Loucy (cell line): ENCODE data around the gene RUNX2.
A peak's percentile ranks its signal among the peaks of the same experiment; 100 is the strongest.

Source experiments
- H2AFZ ChIP-seq: fragments of 200-600 bp; sonication (generic); 2 replicates; pipeline ENCODE4 v1.6.0; 2016; ENCODE audit warnings: antibody characterized with exemption, mild to moderate bottlenecking, low read length, moderate library complexity
- H3F3A ChIP-seq: fragments of 200-600 bp; 2 replicates; pipeline ENCODE4 v1.6.0; 2016; ENCODE audit warnings: antibody characterized with exemption, low read depth, mild to moderate bottlenecking
- H3K27me3 ChIP-seq: fragments of 200-600 bp; sonication (generic); 2 replicates; pipeline ENCODE4 v1.6.1; 2014; ENCODE audit warnings: low read length, mild to moderate bottlenecking; ENCODE audit not compliant: insufficient read depth, poor library complexity, severe bottlenecking
- H3K36me3 ChIP-seq: fragments of 200-600 bp; sonication (generic); 2 replicates; pipeline ENCODE4 v1.6.1; 2016; ENCODE audit warnings: low read length; ENCODE audit not compliant: insufficient read depth
- H3K4me1 ChIP-seq: fragments of 200-600 bp; sonication (generic); 2 replicates; pipeline ENCODE4 v1.5.1; 2014; ENCODE audit warnings: low read length, mild to moderate bottlenecking; ENCODE audit not compliant: insufficient read depth, poor library complexity, severe bottlenecking
- H3K4me2 ChIP-seq: fragments of 200-600 bp; sonication (generic); 2 replicates; pipeline ENCODE4 v1.6.0; 2014; ENCODE audit warnings: antibody characterized with exemption, low read length, low read depth, mild to moderate bottlenecking; ENCODE audit not compliant: poor library complexity, severe bottlenecking
- H3K4me3 ChIP-seq: fragments of 200-600 bp; sonication (generic); 2 replicates; pipeline ENCODE4 v1.5.1; 2014; ENCODE audit warnings: low read length, mild to moderate bottlenecking, mixed read lengths; ENCODE audit not compliant: poor library complexity, severe bottlenecking
- H3K79me2 ChIP-seq: fragments of 200-600 bp; sonication (generic); 2 replicates; pipeline ENCODE4 v1.6.1; 2014; ENCODE audit warnings: low read length; ENCODE audit not compliant: insufficient read depth
- H3K9ac ChIP-seq: fragments of 200-600 bp; sonication (generic); 2 replicates; pipeline ENCODE4 v1.6.0; 2014; ENCODE audit warnings: mild to moderate bottlenecking, low read depth, low read length, moderate library complexity; ENCODE audit not compliant: poor library complexity, severe bottlenecking
- H3K9me2 ChIP-seq: fragments of 200-600 bp; sonication (generic); replicated peaks from 2 replicates; pipeline ENCODE4 v1.6.1; 2016; ENCODE audit warnings: low read depth, low read length, mixed read lengths
- H3K9me3 ChIP-seq: fragments of 200-600 bp; sonication (generic); 2 replicates; pipeline ENCODE4 v1.6.1; 2014; ENCODE audit warnings: mild to moderate bottlenecking, antibody characterized with exemption, low read length, low read depth; ENCODE audit not compliant: insufficient read depth
- H4K20me1 ChIP-seq: fragments of 200-600 bp; sonication (generic); 2 replicates; pipeline ENCODE4 v1.6.0; 2014; ENCODE audit warnings: antibody characterized with exemption, low read length, mild to moderate bottlenecking; ENCODE audit not compliant: insufficient read depth, poor library complexity, severe bottlenecking
- EZH2phosphoT487 ChIP-seq: fragments of 200-600 bp; IDR thresholded peaks from 2 replicates; pipeline ENCODE4 v1.6.1; 2018; ENCODE audit warnings: antibody characterized with exemption, mild to moderate bottlenecking, moderate library complexity, borderline replicate concordance
- TF ChIP-seq, protein P1 (sequence below): fragments of 200-600 bp; sonication (generic); conservative IDR thresholded peaks from 2 replicates; pipeline ENCODE4 v1.5.1; 2014; ENCODE audit warnings: mild to moderate bottlenecking, antibody characterized with exemption, low read length

Gene RUNX2

GRCh38 chr6:45400021-45400420 lies 71.9 kb downstream of the RUNX2 start:
- H2AFZ ChIP-seq, result no peak overlapping the region
- no peaks in the 10 kb centered on the region for H3K9me2 ChIP-seq
- H3K4me3 ChIP-seq, result no peak overlapping the region
- TF ChIP-seq EZH2phosphoT487, result no peak
- TF ChIP-seq, protein P1, sequence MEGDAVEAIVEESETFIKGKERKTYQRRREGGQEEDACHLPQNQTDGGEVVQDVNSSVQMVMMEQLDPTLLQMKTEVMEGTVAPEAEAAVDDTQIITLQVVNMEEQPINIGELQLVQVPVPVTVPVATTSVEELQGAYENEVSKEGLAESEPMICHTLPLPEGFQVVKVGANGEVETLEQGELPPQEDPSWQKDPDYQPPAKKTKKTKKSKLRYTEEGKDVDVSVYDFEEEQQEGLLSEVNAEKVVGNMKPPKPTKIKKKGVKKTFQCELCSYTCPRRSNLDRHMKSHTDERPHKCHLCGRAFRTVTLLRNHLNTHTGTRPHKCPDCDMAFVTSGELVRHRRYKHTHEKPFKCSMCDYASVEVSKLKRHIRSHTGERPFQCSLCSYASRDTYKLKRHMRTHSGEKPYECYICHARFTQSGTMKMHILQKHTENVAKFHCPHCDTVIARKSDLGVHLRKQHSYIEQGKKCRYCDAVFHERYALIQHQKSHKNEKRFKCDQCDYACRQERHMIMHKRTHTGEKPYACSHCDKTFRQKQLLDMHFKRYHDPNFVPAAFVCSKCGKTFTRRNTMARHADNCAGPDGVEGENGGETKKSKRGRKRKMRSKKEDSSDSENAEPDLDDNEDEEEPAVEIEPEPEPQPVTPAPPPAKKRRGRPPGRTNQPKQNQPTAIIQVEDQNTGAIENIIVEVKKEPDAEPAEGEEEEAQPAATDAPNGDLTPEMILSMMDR, result no peak
- no peaks in the 10 kb centered on the region for H3K9me3 ChIP-seq
- H3K27me3 ChIP-seq, result no peaks in the 10 kb centered on the region
- no peaks in the 10 kb centered on the region for H3K36me3 ChIP-seq
- no peaks in the 10 kb centered on the region for H3K79me2 ChIP-seq
- no peak overlapping the region for H3K4me2 ChIP-seq
- H3K9ac ChIP-seq, result no peak overlapping the region
- H3F3A ChIP-seq, result no peaks in the 10 kb centered on the region
- no peaks in the 10 kb centered on the region for H3K4me1 ChIP-seq
- H4K20me1 ChIP-seq, result no peaks in the 10 kb centered on the region

- Histone ChIP-seq H3K9me3 (no peaks in the 10 kb centered on the region), H3K36me3 (no peaks in the 10 kb centered on the region), H3K4me1 (peaks cover 13% of the 10 kb centered on the region), H3K79me2 (no peaks in the 10 kb centered on the region), H3K4me3 (no peak overlapping the region), H2AFZ (no peak overlapping the region), H3K9me2 (no peaks in the 10 kb centered on the region), H3K9ac (no peak overlapping the region), H3K4me2 (no peak overlapping the region), H4K20me1 (no peaks in the 10 kb centered on the region), H3K27me3 (no peaks in the 10 kb centered on the region), H3F3A (no peaks in the 10 kb centered on the region)
- TF ChIP-seq EZH2phosphoT487, result no peak
- TF ChIP-seq, protein P1, result no peak
Observed at GRCh38 chr6:45411959-45412358, 83.8 kb downstream of the RUNX2 start.

DNA sequence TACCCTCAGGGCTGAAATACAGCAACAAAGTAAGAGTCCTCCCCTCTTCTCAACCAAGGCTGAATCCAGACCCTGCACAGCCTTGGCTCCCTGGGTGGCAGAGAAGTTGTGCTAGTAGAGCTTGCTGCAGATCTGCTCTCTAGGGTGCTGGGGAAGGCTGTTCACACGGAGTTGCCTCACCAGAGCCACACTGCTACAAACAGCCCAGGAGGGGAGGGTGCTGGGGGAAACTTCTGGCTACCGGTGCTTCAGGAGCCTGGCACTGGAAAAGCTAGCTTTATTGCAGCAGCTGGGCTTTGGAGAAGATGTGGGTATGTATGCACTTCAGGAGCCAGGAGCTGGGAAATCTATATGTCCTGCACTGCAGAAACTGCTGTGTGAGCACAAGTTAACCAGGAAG lies 87.2 kb downstream of the RUNX2 start:
- H3K9me3 ChIP-seq, result no peaks in the 10 kb centered on the region
- no peaks in the 10 kb centered on the region for H3K27me3 ChIP-seq
- no peaks in the 10 kb centered on the region for H4K20me1 ChIP-seq
- no peaks in the 10 kb centered on the region for H3K9me2 ChIP-seq
- H3K4me3 ChIP-seq, result no peak overlapping the region
- TF ChIP-seq, protein P1, result no peak
- no peak for TF ChIP-seq EZH2phosphoT487
- H2AFZ ChIP-seq, result peak overlapping the region; percentile 64
- peak overlapping the region; percentile 19 for H3K9ac ChIP-seq
- peak overlapping the region; percentile 16 for H3K4me2 ChIP-seq
- H3K4me1 ChIP-seq, result peaks cover 23% of the 10 kb centered on the region
- H3K36me3 ChIP-seq, result no peaks in the 10 kb centered on the region
- no peaks in the 10 kb centered on the region for H3F3A ChIP-seq
- peaks cover 5% of the 10 kb centered on the region; the same call in 1 of the 2 replicates for H3K79me2 ChIP-seq
